GM21528 (cell line): ENCODE results near the gene LRRTM1.

ENCODE experiments used
- ATAC-seq: cut with Tn5 transposase; IDR thresholded peaks from one replicate; pipeline ENCODE4 v1.9.1; 2021; ENCODE audit warnings: mild to moderate bottlenecking, moderate library complexity; ENCODE audit not compliant: unreplicated experiment, low FRiP score

The LRRTM1 gene

GRCh38 chr2:80252294-80252986 lies 52.1 kb downstream of the LRRTM1 start:
- no peak for ATAC-seq
